Measurements from ENCODE around the gene CDHR1.
A peak's percentile ranks its signal among the peaks of the same experiment; 100 is the strongest.

Gene CDHR1

GRCh38 chr10:84267503-84268126 lies 73.3 kb downstream of the CDHR1 start:
- DNase-seq: peak; percentile 90

- peak; percentile 15 for DNase-seq
Measured at GRCh38 chr10:84269162-84269561, 74.8 kb downstream of the CDHR1 start.
